GM19452 (cell line): Measurements from ENCODE around the gene NDST3.
"Not testable (repeated sequence)": the region's sequence is repeated elsewhere in the genome, so short reads cannot be mapped to it uniquely, and the experiment has no call there.

Experiments used
- ATAC-seq: cut with Tn5 transposase; IDR thresholded peaks from one replicate; pipeline ENCODE4 v1.9.1; 2021; ENCODE audit not compliant: unreplicated experiment

Gene NDST3

GRCh38 chr4:118296729-118297128 lies 262.4 kb downstream of the NDST3 start:
- no peak for ATAC-seq

- not testable (repeated sequence) for ATAC-seq
Observed at GRCh38 chr4:118299619-118300018, 265.3 kb downstream of the NDST3 start.

GRCh38 chr4:118307643-118308042 lies 273.4 kb downstream of the NDST3 start:
- ATAC-seq, result no peak
